ENCODE measurements around the gene MTIF3. TPM values are rescaled to one million over a fixed set of nuclear protein-coding genes. Genes with fewer than 3 reads are reported as not detected.

Gene MTIF3
- polyA plus RNA-seq, 1 of the 3 experiments (the other 2 are of a cell fraction): 29.5 TPM

DNA sequence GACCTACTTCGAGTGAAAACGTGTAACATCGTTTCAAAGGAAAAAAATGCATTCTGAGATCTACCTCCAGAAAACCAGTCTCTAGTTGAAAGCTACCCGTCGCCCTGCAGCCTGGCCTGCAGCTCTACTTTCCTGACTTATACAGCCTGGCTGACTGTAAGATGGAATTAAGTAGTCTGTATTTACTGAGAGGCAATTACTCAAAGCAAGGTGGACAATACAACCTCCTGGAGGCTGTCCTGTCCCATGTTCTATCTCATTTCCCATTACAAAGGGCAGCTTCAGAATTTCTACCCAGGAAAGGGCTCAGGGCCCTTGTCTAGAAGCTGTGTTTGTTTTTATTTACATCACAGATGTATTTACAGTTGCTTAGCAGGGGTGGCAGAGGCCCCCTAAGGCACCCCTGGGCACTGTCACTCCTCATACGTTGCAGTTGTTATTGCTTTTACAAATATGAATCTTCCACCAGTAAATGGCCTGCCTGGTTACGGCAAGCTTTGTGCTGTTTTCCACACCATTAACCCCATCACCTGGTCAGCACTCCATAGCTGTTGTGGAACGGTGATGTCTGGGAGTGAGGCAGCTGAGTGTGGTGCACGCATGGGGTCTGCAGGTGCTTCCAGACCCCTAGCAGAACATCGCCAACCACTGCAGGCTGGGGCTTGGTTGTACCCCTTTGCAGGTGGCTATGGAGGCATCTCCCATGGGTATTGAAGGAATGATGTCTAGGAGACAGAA, 46.3 kb upstream of the MTIF3 start:
- no peak overlapping the region for H2AFZ ChIP-seq (ENCODE audit: low read depth)
- DNase-seq: no peak
- H3K4me2 ChIP-seq: no peak overlapping the region
- H3K9me3 ChIP-seq: no peaks in the 10 kb centered on the region
- no peak overlapping the region for H3K4me3 ChIP-seq (ENCODE audit: low read depth in 2 of 2, low read length in 1 of 2)
- H3K9me2 ChIP-seq: no peaks in the 10 kb centered on the region
- 15% methylated on average over 8 of the region's 10 CpGs for WGBS (ENCODE audit: low lambda C conversion rate)
- no peak overlapping the region for H3K9ac ChIP-seq
- POLR2A ChIA-PET: no interaction called here
- no peak overlapping the region for H3K27ac ChIP-seq (ENCODE audit: low read depth in 2 of 2, low read length in 1 of 2)
- no peaks in the 10 kb centered on the region for H3K79me2 ChIP-seq (ENCODE audit: insufficient read depth)
- no peaks in the 10 kb centered on the region for H3F3A ChIP-seq (replicated peaks; ENCODE audit: insufficient read depth)
- H4K20me1 ChIP-seq (ENCODE audit: insufficient read depth): no peaks in the 10 kb centered on the region
- CTCF ChIA-PET: interaction anchor here (0.7 to 1.1 kb wide), 3 partner anchors 14 to 334 kb away, joined by 3 read pairs; no protein-coding TSS in a partner anchor
- H3K36me3 ChIP-seq (replicated peaks in 1 of 2; ENCODE audit: control insufficient read depth in 1 of 2, insufficient read depth in 2 of 2, low read length in 1 of 2): no peaks in the 10 kb centered on the region
- TF ChIP-seq, protein P1, sequence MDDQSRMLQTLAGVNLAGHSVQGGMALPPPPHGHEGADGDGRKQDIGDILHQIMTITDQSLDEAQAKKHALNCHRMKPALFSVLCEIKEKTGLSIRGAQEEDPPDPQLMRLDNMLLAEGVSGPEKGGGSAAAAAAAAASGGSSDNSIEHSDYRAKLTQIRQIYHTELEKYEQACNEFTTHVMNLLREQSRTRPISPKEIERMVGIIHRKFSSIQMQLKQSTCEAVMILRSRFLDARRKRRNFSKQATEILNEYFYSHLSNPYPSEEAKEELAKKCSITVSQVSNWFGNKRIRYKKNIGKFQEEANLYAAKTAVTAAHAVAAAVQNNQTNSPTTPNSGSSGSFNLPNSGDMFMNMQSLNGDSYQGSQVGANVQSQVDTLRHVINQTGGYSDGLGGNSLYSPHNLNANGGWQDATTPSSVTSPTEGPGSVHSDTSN (IDR thresholded peaks at IDR 0.05): no peak
- TF ChIP-seq FOXM1 (IDR thresholded peaks at IDR 0.05; ENCODE audit: low read depth): no peak
- TF ChIP-seq, protein P2, sequence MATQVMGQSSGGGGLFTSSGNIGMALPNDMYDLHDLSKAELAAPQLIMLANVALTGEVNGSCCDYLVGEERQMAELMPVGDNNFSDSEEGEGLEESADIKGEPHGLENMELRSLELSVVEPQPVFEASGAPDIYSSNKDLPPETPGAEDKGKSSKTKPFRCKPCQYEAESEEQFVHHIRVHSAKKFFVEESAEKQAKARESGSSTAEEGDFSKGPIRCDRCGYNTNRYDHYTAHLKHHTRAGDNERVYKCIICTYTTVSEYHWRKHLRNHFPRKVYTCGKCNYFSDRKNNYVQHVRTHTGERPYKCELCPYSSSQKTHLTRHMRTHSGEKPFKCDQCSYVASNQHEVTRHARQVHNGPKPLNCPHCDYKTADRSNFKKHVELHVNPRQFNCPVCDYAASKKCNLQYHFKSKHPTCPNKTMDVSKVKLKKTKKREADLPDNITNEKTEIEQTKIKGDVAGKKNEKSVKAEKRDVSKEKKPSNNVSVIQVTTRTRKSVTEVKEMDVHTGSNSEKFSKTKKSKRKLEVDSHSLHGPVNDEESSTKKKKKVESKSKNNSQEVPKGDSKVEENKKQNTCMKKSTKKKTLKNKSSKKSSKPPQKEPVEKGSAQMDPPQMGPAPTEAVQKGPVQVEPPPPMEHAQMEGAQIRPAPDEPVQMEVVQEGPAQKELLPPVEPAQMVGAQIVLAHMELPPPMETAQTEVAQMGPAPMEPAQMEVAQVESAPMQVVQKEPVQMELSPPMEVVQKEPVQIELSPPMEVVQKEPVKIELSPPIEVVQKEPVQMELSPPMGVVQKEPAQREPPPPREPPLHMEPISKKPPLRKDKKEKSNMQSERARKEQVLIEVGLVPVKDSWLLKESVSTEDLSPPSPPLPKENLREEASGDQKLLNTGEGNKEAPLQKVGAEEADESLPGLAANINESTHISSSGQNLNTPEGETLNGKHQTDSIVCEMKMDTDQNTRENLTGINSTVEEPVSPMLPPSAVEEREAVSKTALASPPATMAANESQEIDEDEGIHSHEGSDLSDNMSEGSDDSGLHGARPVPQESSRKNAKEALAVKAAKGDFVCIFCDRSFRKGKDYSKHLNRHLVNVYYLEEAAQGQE (IDR thresholded peaks at IDR 0.05; ENCODE audit: low read depth, low read length): no peak
- TF ChIP-seq, protein P3, sequence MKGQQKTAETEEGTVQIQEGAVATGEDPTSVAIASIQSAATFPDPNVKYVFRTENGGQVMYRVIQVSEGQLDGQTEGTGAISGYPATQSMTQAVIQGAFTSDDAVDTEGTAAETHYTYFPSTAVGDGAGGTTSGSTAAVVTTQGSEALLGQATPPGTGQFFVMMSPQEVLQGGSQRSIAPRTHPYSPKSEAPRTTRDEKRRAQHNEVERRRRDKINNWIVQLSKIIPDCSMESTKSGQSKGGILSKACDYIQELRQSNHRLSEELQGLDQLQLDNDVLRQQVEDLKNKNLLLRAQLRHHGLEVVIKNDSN (IDR thresholded peaks at IDR 0.05; ENCODE audit: borderline replicate concordance, low read depth): no peak
- TF ChIP-seq CHD2 (IDR thresholded peaks at IDR 0.05; ENCODE audit: low read length, partially characterized antibody): no peak
- TF ChIP-seq, protein P4, sequence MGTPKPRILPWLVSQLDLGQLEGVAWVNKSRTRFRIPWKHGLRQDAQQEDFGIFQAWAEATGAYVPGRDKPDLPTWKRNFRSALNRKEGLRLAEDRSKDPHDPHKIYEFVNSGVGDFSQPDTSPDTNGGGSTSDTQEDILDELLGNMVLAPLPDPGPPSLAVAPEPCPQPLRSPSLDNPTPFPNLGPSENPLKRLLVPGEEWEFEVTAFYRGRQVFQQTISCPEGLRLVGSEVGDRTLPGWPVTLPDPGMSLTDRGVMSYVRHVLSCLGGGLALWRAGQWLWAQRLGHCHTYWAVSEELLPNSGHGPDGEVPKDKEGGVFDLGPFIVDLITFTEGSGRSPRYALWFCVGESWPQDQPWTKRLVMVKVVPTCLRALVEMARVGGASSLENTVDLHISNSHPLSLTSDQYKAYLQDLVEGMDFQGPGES (IDR thresholded peaks at IDR 0.05; ENCODE audit: low read depth, low read length): no peak
- TF ChIP-seq GATA2 (CRISPR knock-in tag; IDR thresholded peaks at IDR 0.05): no peak
- TF ChIP-seq, protein P5, sequence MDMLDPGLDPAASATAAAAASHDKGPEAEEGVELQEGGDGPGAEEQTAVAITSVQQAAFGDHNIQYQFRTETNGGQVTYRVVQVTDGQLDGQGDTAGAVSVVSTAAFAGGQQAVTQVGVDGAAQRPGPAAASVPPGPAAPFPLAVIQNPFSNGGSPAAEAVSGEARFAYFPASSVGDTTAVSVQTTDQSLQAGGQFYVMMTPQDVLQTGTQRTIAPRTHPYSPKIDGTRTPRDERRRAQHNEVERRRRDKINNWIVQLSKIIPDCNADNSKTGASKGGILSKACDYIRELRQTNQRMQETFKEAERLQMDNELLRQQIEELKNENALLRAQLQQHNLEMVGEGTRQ (IDR thresholded peaks at IDR 0.05; ENCODE audit: borderline replicate concordance, low read depth, low read length): no peak
- TF ChIP-seq SMC3 (IDR thresholded peaks at IDR 0.05; ENCODE audit: low read depth, low read length): no peak
- TF ChIP-seq TCF12 (IDR thresholded peaks at IDR 0.05): no peak
- no peak for TF ChIP-seq FOSL2 (IDR thresholded peaks at IDR 0.05; ENCODE audit: borderline replicate concordance, low read depth)
- H3K27me3 ChIP-seq (ENCODE audit: insufficient read depth): peaks cover 32% of the 10 kb centered on the region
- no peaks in the 10 kb centered on the region; a peak in 1 of 4 replicates for H3K4me1 ChIP-seq (ENCODE audit: control insufficient read depth in 1 of 2, insufficient read depth in 2 of 2, low read depth in 1 of 2, low read length in 1 of 2)
